Measurements from ENCODE around the gene NDFIP1.

GRCh38 chr5:142151436-142152383, 43.1 kb downstream of the NDFIP1 start:
- no peak for TF ChIP-seq POLR2A (IDR thresholded peaks at IDR 0.05; ENCODE audit: low read length)
- no peak for TF ChIP-seq GATA1 (IDR thresholded peaks at IDR 0.05; ENCODE audit: low read depth, low read length)
